Naive thymus-derived CD4-positive, alpha-beta T cell (primary cell): ENCODE data around the gene HIGD2A. TPM values are rescaled to one million over a fixed set of nuclear protein-coding genes. Genes with fewer than 3 reads are reported as not detected.
"Not testable (repeated sequence)": the region's sequence is repeated elsewhere in the genome, so short reads cannot be mapped to it uniquely, and the experiment has no call there.

Source experiments
- ATAC-seq: fragments of 150-1000 bp; cut with Tn5 transposase; 2 replicates; pipeline ENCODE4 v1.10.0; 2021; ENCODE audit warnings: mild to moderate bottlenecking, moderate library complexity
- CTCF ChIA-PET: fragments of 350-600 bp; sonication (Branson Sonifier 250); formaldehyde crosslinking; loops from one replicate; lab custom pipeline; 2021; ENCODE audit warnings: antibody characterized with exemption; lab: Charles Lee
- POLR2A ChIA-PET: fragments of 350-600 bp; sonication (Branson Sonifier 250); formaldehyde crosslinking; loops from one replicate; lab custom pipeline; 2021; ENCODE audit warnings: antibody characterized with exemption, inconsistent platforms; lab: Charles Lee
- DNase-seq, 9 donors: peaks; one replicate each; pipeline versions ENCODE4 v3.0.0 to v3.0.0-alpha.2; 2020 to 2022; ENCODE audit warnings: mixed read lengths in 1 of 9
- H3K27ac ChIP-seq: one replicate; pipeline ENCODE4 v1.7.0; 2013; ENCODE audit warnings: mild to moderate bottlenecking, low read depth, low read length, moderate library complexity
- H3K27me3 ChIP-seq, 2 donors: one replicate each; pipeline ENCODE4 v1.7.0; 2013; ENCODE audit warnings: low read length in 2 of 2, mild to moderate bottlenecking in 2 of 2, moderate library complexity in 2 of 2; ENCODE audit not compliant: control insufficient read depth in 2 of 2, insufficient read depth in 2 of 2
- H3K36me3 ChIP-seq, 3 experiments: 1 replicate in 2 of 3; 2 replicates in 1 of 3; pipeline ENCODE4 v1.7.0; 2013; ENCODE audit warnings: low read length in 3 of 3, mild to moderate bottlenecking in 3 of 3, moderate library complexity in 1 of 3; ENCODE audit not compliant: insufficient read depth in 3 of 3, control insufficient read depth in 2 of 3
- H3K4me1 ChIP-seq, 2 donors: one replicate each; pipeline ENCODE4 v1.7.0; 2013; ENCODE audit warnings: low read length in 2 of 2, mild to moderate bottlenecking in 2 of 2, moderate library complexity in 1 of 2; ENCODE audit not compliant: control insufficient read depth in 2 of 2, insufficient read depth in 2 of 2
- H3K4me3 ChIP-seq: 2 replicates; pipeline ENCODE4 v1.7.0; 2013; ENCODE audit warnings: mild to moderate bottlenecking, low read length
- H3K9me3 ChIP-seq, 3 experiments: 1 replicate in 2 of 3; 2 replicates in 1 of 3; pipeline ENCODE4 v1.7.0; 2013; ENCODE audit warnings: low read length in 3 of 3; ENCODE audit not compliant: control insufficient read depth in 2 of 3
- H3K27ac Mint-ChIP-seq, 9 donors: one replicate each; pipeline ENCODE4 v1.8.0; 2020 to 2022; ENCODE audit warnings: mixed read lengths in 9 of 9, mild to moderate bottlenecking in 8 of 9, moderate library complexity in 5 of 9, inconsistent platforms in 2 of 9
- H3K27me3 Mint-ChIP-seq, 5 donors: one replicate each; pipeline ENCODE4 v1.8.0; 2021 to 2022; ENCODE audit warnings: mixed read lengths in 5 of 5, mild to moderate bottlenecking in 1 of 5
- H3K36me3 Mint-ChIP-seq, 5 donors: one replicate each; pipeline ENCODE4 v1.8.0; 2020 to 2022; ENCODE audit warnings: mixed read lengths in 5 of 5, mild to moderate bottlenecking in 3 of 5, inconsistent platforms in 1 of 5
- H3K4me1 Mint-ChIP-seq, 7 donors: one replicate each; pipeline ENCODE4 v1.8.0; 2020 to 2022; ENCODE audit warnings: mixed read lengths in 7 of 7, mild to moderate bottlenecking in 3 of 7, inconsistent platforms in 1 of 7
- H3K4me3 Mint-ChIP-seq, 10 donors: one replicate each; pipeline ENCODE4 v1.8.0; 2020 to 2022; ENCODE audit warnings: mild to moderate bottlenecking in 10 of 10, mixed read lengths in 10 of 10, moderate library complexity in 6 of 10, inconsistent platforms in 2 of 10
- H3K9me3 Mint-ChIP-seq, 11 donors: one replicate each; pipeline ENCODE4 v1.8.0; 2020 to 2022; ENCODE audit warnings: mixed read lengths in 11 of 11, mild to moderate bottlenecking in 4 of 11, inconsistent platforms in 1 of 11, moderate library complexity in 1 of 11
- intact Hi-C, 2 donors: fragments of 100-400 bp; cut with micrococcal nuclease; formaldehyde crosslinking; loops; one replicate each; pipeline ENCODE4 v1.15.1; 2023
- polyA plus RNA-seq, 2 donors: library from polyadenylated mRNA; unstranded; fragments of 300-500 nt; fragmentation: Illumina TruSeq; gene quantifications; one replicate each; pipeline ENCODE4 v1.2.3, GENCODE V29; 2021
- total RNA-seq, 6 experiments: library from RNA in 5 of 6; stranded (reverse) in 5 of 6; gene quantifications; 1 replicate in 5 of 6; 2 replicates in 1 of 6; pipeline ENCODE4 v1.2.3 and lab custom pipeline; 2021 to 2026

HIGD2A gene
- total and polyA plus RNA-seq, 7 experiments from 2014 or later = 86.8 to 282 (median 114) TPM

- H3K4me1 Mint-ChIP-seq = peaks cover 0 to 8% (median under 1%) of the 10 kb centered on the region in 7 donors
- ChIA-PET CTCF (no interaction called here), POLR2A (no interaction called here)
- no peak for ATAC-seq
- H3K9me3 Mint-ChIP-seq = no peaks in the 10 kb centered on the region
- peaks cover 0 to 19% (median 10%) of the 10 kb centered on the region in 5 donors for H3K36me3 Mint-ChIP-seq
- Histone ChIP-seq H3K27me3 (no peaks in the 10 kb centered on the region), H3K9me3 (no peaks in the 10 kb centered on the region), H3K4me3 (no peak overlapping the region), H3K36me3 (peaks cover 0 to 49% (median 0%) of the 10 kb centered on the region in 3 experiments), H3K27ac (no peak overlapping the region), H3K4me1 (no peaks in the 10 kb centered on the region)
- no peak for DNase-seq
- intact Hi-C loops = no loop called here
- H3K27me3 Mint-ChIP-seq = no peaks in the 10 kb centered on the region
- H3K4me3 Mint-ChIP-seq = no peak overlapping the region
- H3K27ac Mint-ChIP-seq = no peak overlapping the region
These were observed 17.3 kb downstream of the HIGD2A start for GRCh38 chr5:176405656-176406435.

GRCh38 chr5:176406436-176407052 lies 18.0 kb downstream of the HIGD2A start:
- intact Hi-C loops = no loop called here
- Histone ChIP-seq H3K4me3 (no peak overlapping the region), H3K4me1 (no peaks in the 10 kb centered on the region), H3K27me3 (no peaks in the 10 kb centered on the region), H3K27ac (no peak overlapping the region), H3K9me3 (no peaks in the 10 kb centered on the region), H3K36me3 (peaks cover 0 to 47% (median 0%) of the 10 kb centered on the region in 3 experiments)
- Mint-ChIP-seq H3K4me1 (peaks cover 7 to 15% (median 8%) of the 10 kb centered on the region in 7 donors), H3K36me3 (peaks cover 0 to 19% (median 12%) of the 10 kb centered on the region in 5 donors), H3K27ac (peak overlapping the region in 1 of 9 donors; percentile 43), H3K9me3 (no peaks in the 10 kb centered on the region), H3K27me3 (no peaks in the 10 kb centered on the region), H3K4me3 (no peak overlapping the region)
- DNase-seq (no peak), ATAC-seq (no peak)
- ChIA-PET POLR2A (interaction anchor here (0.6 kb wide), 1 partner anchor 77 kb away, joined by 3 read pairs; no protein-coding TSS in a partner anchor), CTCF (interaction anchor here (0.6 kb wide), 1 partner anchor 189 kb away, joined by 3 read pairs; no protein-coding TSS in a partner anchor)

GRCh38 chr5:176407456-176408251 lies 19.1 kb downstream of the HIGD2A start:
- no peak for ATAC-seq
- no peaks in the 10 kb centered on the region for H3K27me3 Mint-ChIP-seq
- peak overlapping the region in 1 of 9 donors; percentile 46 for H3K27ac Mint-ChIP-seq

GRCh38 chr5:176408252-176408573 lies 19.7 kb downstream of the HIGD2A start:
- H3K27ac Mint-ChIP-seq, H3K4me3 ChIP-seq, H3K9me3 Mint-ChIP-seq, ATAC-seq, POLR2A ChIA-PET, H3K27me3 ChIP-seq, H3K27me3 Mint-ChIP-seq, intact Hi-C loops, H3K4me1 ChIP-seq, H3K27ac ChIP-seq, CTCF ChIA-PET, DNase-seq, H3K4me3 Mint-ChIP-seq, H3K9me3 ChIP-seq: not testable (repeated sequence)
- peaks cover 0 to 45% (median 0%) of the 10 kb centered on the region in 3 experiments for H3K36me3 ChIP-seq
- Mint-ChIP-seq H3K4me1 (peaks cover 8 to 23% (median 19%) of the 10 kb centered on the region in 7 donors), H3K36me3 (peaks cover 0 to 18% (median 12%) of the 10 kb centered on the region in 5 donors)

More at GRCh38 chr5:176407456-176408251, 19.1 kb downstream of the HIGD2A start:
- Histone ChIP-seq H3K4me3 (no peak overlapping the region), H3K27me3 (no peaks in the 10 kb centered on the region), H3K4me1 (no peaks in the 10 kb centered on the region), H3K36me3 (peaks cover 0 to 45% (median 0%) of the 10 kb centered on the region in 3 experiments), H3K27ac (no peak overlapping the region), H3K9me3 (no peaks in the 10 kb centered on the region)
- CTCF ChIA-PET = interaction anchor here (0.5 to 0.6 kb wide), 2 partner anchors 35 to 188 kb away, joined by 3 read pairs; no protein-coding TSS in a partner anchor
- H3K9me3 Mint-ChIP-seq = no peaks in the 10 kb centered on the region
- POLR2A ChIA-PET = interaction anchor here (0.6 kb wide), 1 partner anchor 78 kb away, joined by 3 read pairs; no protein-coding TSS in a partner anchor
- peaks cover 8 to 17% (median 15%) of the 10 kb centered on the region in 7 donors for H3K4me1 Mint-ChIP-seq
- H3K4me3 Mint-ChIP-seq = no peak overlapping the region
- intact Hi-C loops = no loop called here
- peaks cover 0 to 19% (median 12%) of the 10 kb centered on the region in 5 donors for H3K36me3 Mint-ChIP-seq
- no peak for DNase-seq

- H3K9me3 Mint-ChIP-seq = no peaks in the 10 kb centered on the region
- ATAC-seq = no peak
- no peaks in the 10 kb centered on the region for H3K27me3 ChIP-seq
- peaks cover 0 to under 1% of the 10 kb centered on the region in 2 donors for H3K4me1 ChIP-seq
- H3K9me3 ChIP-seq = no peaks in the 10 kb centered on the region
- peaks cover 0 to 18% (median 12%) of the 10 kb centered on the region in 5 donors for H3K36me3 Mint-ChIP-seq
- peaks cover 0 to 45% (median 0%) of the 10 kb centered on the region in 3 experiments for H3K36me3 ChIP-seq
- no peaks in the 10 kb centered on the region for H3K27me3 Mint-ChIP-seq
- CTCF ChIA-PET = interaction anchor here (0.7 kb wide), 1 partner anchor 165 kb away, joined by 5 read pairs; no protein-coding TSS in a partner anchor
- no peak overlapping the region for H3K27ac ChIP-seq
- no peak overlapping the region for H3K27ac Mint-ChIP-seq
- H3K4me3 ChIP-seq = no peak overlapping the region
- intact Hi-C loops = no loop called here
- DNase-seq = no peak
- H3K4me3 Mint-ChIP-seq = no peak overlapping the region
- POLR2A ChIA-PET = no interaction called here
- peaks cover 8 to 27% (median 22%) of the 10 kb centered on the region in 7 donors for H3K4me1 Mint-ChIP-seq
These were observed 20.0 kb downstream of the HIGD2A start for GRCh38 chr5:176408590-176408989.

- Mint-ChIP-seq H3K4me1 (peaks cover 16 to 38% (median 33%) of the 10 kb centered on the region in 7 donors), H3K9me3 (no peaks in the 10 kb centered on the region), H3K27ac (peak overlapping the region in 1 of 9 donors; percentile 27), H3K4me3 (no peak overlapping the region), H3K27me3 (no peaks in the 10 kb centered on the region), H3K36me3 (peaks cover 0 to 18% (median 12%) of the 10 kb centered on the region in 5 donors)
- no peaks in the 10 kb centered on the region for H3K27me3 ChIP-seq
- no peak overlapping the region for H3K4me3 ChIP-seq
- ChIA-PET POLR2A (interaction anchor here (1.4 kb wide), 1 partner anchor 38 kb away, joined by 3 read pairs; the partner anchor contains the start of gene FAF2), CTCF (no interaction called here)
- ATAC-seq (no peak), DNase-seq (no peak)
- peaks cover 0 to 37% (median 0%) of the 10 kb centered on the region in 3 experiments for H3K36me3 ChIP-seq
- intact Hi-C loops = no loop called here
- peaks cover 7 to 12% of the 10 kb centered on the region in 2 donors for H3K4me1 ChIP-seq
- no peak overlapping the region for H3K27ac ChIP-seq
- H3K9me3 ChIP-seq = no peaks in the 10 kb centered on the region
These were observed 21.2 kb downstream of the HIGD2A start for GRCh38 chr5:176409765-176410164.
